Measurements from ENCODE around the gene GPSM1. TPM values are rescaled to one million over a fixed set of nuclear protein-coding genes. Genes with fewer than 3 reads are reported as not detected.
A peak's percentile ranks its signal among the peaks of the same experiment; 100 is the strongest.

Gene GPSM1
- total RNA-seq, 1 donor, result 2.6 TPM

DNA sequence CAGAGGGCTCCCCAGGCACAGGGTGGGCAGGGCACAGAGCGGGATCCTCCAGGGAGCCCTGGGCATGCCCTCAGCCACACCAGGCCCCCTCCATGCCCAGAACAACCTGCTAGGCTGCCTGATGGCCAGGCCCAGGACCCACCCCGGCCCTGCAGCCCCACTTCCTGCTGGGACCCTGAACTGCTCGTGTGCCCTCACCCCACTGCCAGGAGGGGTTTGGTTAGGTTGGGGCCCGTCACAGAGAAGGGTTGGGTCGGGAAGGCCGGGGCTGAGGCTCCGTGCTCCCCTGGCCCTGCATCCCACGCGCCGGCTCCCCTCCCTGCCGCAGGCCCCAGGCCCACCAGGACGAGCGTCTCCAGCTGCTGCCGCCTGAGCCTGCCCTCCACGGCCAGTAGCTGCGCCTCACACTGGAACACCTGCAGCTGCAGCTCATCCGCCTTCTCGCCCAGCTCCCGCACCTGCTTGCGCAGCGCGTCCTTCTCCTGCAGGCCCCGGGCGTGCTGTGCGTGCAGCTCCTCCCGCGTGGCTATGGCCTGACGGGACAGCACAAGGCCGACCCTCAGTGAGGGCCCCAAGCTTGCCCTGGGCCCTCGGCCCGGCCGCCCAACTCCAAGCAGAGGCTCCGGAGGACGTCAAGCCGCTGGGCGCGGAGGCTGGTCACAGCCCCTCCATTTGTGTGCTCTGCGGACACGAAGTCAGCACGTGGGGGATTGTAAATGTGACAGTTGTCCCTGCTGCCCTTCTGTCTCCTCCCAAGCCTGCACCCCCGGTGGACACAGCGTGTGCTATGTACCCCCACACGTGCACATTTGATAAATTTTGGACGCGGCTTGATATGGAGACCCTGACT lies 40.2 kb downstream of the GPSM1 start:
- H3K9me3 ChIP-seq (ENCODE audit: low read depth, low read length), result no peaks in the 10 kb centered on the region
- H3K4me3 ChIP-seq (ENCODE audit: low read length), result no peak overlapping the region
- H3K27me3 ChIP-seq (ENCODE audit: insufficient read depth, low read length), result no peaks in the 10 kb centered on the region
- H3K4me1 ChIP-seq (ENCODE audit: insufficient read depth, low read length), result peaks cover 42% of the 10 kb centered on the region

DNA sequence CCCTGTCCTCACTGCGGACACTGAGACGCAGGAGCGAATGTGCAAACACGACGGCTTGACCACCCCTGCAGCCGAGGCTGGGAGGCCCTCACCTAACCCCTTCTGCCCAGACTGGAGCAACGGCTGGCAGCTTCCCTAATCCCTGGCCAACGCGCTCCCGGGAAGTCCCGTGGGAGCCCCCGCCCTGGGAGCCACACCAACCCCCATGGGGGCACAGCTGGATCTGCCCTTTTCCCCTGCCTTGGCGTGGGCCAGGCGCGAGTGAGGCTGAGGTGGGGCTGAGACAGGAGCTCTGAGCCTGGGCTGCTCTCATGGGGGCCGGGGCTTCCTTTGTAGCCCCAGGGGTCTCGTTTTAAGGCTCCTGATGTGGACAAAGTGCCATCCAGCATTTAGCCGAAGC lies 40.9 kb downstream of the GPSM1 start:
- Histone ChIP-seq H3K4me1 (ENCODE audit: insufficient read depth, low read length) (peaks cover 38% of the 10 kb centered on the region), H3K27me3 (ENCODE audit: insufficient read depth, low read length) (no peaks in the 10 kb centered on the region), H3K4me3 (ENCODE audit: low read length) (no peak overlapping the region), H3K9me3 (ENCODE audit: low read depth, low read length) (no peaks in the 10 kb centered on the region)

DNA sequence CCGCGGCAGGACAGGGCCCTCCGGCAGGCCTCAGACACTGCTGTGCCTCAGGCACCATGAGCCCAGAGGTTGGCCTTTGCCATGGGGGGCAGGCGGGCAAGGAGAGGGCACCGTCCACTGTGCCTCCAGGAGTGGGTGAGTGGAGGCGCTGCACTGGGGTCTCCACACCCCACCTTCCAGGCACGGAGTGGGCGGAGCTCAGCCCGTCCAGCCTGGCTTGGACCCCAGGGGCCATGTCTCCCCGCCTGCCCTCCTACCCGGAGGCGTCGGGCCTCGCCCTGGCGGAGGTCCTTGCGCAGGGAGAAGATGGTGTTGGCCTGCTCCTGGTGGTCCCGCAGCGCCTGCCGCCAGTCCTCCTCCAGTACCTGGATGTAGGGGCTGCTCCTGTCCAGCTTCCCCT lies 42.7 kb downstream of the GPSM1 start:
- Histone ChIP-seq H3K4me3 (ENCODE audit: low read length) (no peak overlapping the region), H3K27me3 (ENCODE audit: insufficient read depth, low read length) (no peaks in the 10 kb centered on the region), H3K4me1 (ENCODE audit: insufficient read depth, low read length) (peaks cover 29% of the 10 kb centered on the region), H3K9me3 (ENCODE audit: low read depth, low read length) (no peaks in the 10 kb centered on the region)

DNA sequence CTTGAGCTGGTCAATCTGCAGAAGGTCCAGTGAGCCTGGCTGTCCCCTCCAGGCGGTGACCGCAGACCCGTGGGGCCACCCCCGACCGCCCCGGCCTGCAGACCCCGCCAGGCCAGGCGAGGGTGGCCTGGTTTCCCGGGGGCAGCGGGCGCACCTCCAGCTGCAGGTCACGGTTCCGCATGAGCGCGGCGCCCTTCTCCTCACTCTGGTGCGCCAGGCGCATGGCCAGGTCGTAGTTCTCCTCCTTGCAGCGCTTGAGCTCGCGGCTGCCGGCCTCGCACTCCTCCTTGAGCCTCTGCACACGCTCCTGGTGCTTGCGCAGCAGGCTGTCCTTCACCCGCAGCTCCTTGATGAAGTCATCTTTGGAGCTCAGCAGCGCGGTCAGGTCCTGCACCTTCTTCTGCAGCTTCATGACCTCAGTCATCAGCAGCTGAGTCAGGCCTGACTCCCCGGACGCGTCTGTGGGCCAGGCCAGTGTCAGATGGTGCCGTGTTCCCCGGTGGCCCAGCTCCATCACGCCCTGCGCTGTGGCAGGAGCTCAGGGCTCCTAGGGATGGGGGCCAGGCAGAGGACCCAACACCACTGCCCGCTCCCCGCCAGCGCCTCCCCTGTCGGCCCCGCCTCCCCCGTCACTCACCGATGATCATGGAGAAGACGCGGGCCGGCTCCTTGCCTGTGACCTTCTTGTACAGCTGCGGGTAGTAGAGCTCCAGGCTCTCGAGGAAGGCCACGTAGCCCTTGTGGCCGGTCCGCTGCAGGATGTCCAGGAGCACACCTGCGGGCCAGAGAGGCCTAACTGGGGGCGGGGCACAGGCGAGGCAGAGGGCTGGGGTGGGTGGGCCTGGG lies 43.6 kb downstream of the GPSM1 start:
- Histone ChIP-seq H3K27me3 (ENCODE audit: insufficient read depth, low read length) (no peaks in the 10 kb centered on the region), H3K4me1 (ENCODE audit: insufficient read depth, low read length) (peaks cover 20% of the 10 kb centered on the region), H3K9me3 (ENCODE audit: low read depth, low read length) (no peaks in the 10 kb centered on the region), H3K4me3 (ENCODE audit: low read length) (no peak overlapping the region)

DNA sequence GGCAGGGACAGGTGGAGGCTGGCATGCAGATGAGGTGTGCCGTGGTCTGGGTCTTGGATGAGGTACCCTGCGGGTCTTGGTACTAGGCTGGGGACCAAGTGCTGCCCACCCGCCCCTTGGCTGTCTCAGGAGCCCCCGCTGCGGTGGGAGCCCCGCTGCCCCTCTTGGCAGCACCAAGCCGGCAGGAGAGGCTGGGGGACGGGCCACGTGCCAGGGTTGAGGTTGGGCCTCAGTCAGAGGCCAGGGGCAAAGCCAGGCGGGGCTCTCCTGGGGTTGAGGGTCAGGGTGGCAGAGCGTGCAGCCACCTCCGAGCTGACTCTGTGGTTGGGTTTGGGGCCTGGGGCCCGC lies 44.2 kb downstream of the GPSM1 start:
- Histone ChIP-seq H3K27me3 (ENCODE audit: insufficient read depth, low read length) (no peaks in the 10 kb centered on the region), H3K4me1 (ENCODE audit: insufficient read depth, low read length) (peaks cover 15% of the 10 kb centered on the region), H3K9me3 (ENCODE audit: low read depth, low read length) (no peaks in the 10 kb centered on the region), H3K4me3 (ENCODE audit: low read length) (no peak overlapping the region)

DNA sequence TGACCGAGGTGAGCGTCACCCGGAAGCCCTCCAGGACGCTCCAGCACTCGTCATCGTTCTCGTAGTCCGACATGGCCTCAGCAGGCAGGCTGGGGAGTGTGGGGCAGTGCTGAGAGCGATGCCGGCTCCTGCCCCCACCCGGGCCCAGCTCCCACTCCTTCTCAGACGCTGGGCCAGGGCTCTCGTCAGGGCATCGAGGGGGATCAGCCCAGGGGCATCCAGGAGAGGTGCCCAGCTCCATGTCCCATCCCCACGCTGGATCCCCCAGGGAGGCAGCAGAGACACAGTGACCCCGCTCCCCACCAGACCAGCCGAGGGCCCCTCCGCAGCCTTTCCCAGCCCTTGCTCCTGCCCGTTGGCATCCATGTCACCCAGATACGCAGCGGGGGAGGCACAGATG lies 44.7 kb downstream of the GPSM1 start:
- Histone ChIP-seq H3K4me1 (ENCODE audit: insufficient read depth, low read length) (peaks cover 18% of the 10 kb centered on the region), H3K9me3 (ENCODE audit: low read depth, low read length) (no peaks in the 10 kb centered on the region), H3K4me3 (ENCODE audit: low read length) (peak overlapping the region; percentile 41), H3K27me3 (ENCODE audit: insufficient read depth, low read length) (no peaks in the 10 kb centered on the region)

DNA sequence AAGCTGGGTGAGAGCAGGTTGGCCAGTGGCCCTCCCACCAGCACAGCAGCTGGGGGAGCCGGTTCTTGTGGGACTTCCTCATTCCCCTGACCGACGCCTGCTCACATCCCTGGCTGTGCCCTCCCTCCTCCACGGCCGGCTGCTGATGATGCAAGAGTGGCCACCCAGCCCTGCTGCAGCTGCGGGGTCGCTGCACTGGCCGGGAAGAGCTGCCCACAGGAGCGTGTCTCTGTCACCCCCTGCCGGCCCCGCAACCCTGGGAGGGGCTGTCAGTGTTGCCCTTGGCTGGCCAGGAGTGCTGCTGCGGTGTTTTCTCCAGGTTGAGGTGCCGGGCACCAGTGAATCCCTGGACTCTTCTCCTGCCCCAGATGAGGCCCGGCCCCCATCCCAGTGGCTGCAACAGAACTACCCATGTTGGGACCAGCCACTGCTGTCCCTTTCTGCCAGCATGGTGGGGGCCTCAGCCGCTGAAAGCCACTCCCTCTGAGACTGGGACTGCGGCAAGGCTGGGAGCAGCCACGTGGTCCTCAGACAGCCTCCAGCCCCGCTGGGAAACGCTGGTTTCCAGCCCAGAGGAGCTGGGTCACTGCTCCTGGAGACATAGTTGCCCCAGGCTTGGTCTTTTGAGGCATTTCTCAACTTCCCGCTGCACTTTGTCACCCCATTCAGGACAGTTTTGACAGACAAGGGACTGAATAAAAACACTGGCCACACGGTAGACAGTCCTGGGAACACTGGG lies 45.4 kb downstream of the GPSM1 start:
- peaks cover 23% of the 10 kb centered on the region for H3K4me1 ChIP-seq (ENCODE audit: insufficient read depth, low read length)
- no peaks in the 10 kb centered on the region for H3K9me3 ChIP-seq (ENCODE audit: low read depth, low read length)
- H3K27me3 ChIP-seq (ENCODE audit: insufficient read depth, low read length), result no peaks in the 10 kb centered on the region
- H3K4me3 ChIP-seq (ENCODE audit: low read length), result peak overlapping the region; percentile 41

DNA sequence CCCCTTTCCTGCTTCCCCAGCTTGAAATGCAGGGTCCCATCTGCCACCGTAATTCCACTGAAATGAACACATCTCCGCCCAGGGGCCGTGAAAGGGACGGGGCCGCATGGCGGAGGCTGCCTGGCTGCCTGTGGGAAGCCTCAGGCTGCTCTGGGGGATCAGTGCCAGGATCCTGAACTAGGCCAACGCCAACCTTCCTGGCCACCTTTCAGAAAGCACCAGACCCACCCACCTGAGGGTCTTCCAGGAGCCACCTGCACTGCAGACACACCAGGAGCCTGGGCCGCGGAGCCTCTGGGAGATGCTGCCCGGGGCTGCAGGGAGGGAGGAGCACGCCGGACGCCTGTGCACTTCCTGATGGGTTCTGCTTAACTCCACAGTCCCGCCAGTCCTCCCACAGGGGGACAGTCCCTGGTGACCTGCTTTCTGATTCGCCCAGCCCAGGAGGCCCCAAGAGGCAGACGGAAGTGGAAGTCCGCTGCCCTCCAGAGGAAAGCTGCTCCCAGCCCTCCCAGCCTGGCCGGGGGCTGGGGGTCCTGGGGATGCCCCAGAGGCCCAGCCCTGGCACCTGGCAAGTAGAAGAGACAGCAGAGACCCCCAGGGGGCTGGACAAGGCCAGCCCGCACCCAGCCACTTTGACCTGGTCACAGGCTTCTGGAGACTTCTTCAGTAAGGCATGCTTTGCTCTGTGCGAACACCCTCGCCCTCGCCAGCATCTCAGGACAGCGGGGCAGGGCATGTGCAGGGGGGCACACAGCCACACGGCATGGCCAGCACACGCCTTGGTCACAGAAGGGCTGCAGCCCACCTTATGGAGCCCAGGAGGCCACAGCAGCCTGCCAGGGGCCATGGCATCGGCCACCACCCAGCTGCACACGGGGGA lies 46.2 kb downstream of the GPSM1 start, which contains the start of gene CARD9:
Gene CARD9 (minus strand): TSS at position 370 of the 883 bp plus-strand sequence. CDS start 1,591 bp downstream, outside the sequence.
- no peaks in the 10 kb centered on the region for H3K27me3 ChIP-seq (ENCODE audit: insufficient read depth, low read length)
- H3K4me1 ChIP-seq (ENCODE audit: insufficient read depth, low read length), result peaks cover 23% of the 10 kb centered on the region
- H3K9me3 ChIP-seq (ENCODE audit: low read depth, low read length), result no peaks in the 10 kb centered on the region
- peak within 1 kb of the TSS; percentile 41 for H3K4me3 ChIP-seq (ENCODE audit: low read length)

DNA sequence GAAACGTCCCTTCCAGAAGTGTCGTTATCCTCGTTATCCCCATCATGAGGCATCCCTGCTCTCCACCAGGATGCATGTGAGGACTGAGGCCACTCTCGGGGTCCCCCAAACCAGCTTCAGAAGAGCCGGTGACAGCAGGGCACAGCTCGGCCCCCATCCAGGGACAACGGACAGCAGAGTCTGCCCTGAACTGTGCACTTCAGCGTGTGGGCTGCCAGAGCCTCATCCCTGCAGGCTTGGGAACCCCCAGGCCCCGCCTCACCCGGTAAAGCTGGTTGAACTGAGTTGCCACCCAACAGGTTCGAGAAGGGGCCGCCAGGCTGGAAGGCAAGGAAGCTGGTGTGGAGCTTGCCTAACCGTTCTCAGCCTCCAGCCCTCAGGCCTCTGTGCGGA lies 46.8 kb downstream of the GPSM1 start:
- Histone ChIP-seq H3K4me3 (ENCODE audit: low read length) (no peak overlapping the region), H3K27me3 (ENCODE audit: insufficient read depth, low read length) (no peaks in the 10 kb centered on the region), H3K4me1 (ENCODE audit: insufficient read depth, low read length) (peaks cover 23% of the 10 kb centered on the region), H3K9me3 (ENCODE audit: low read depth, low read length) (no peaks in the 10 kb centered on the region)

DNA sequence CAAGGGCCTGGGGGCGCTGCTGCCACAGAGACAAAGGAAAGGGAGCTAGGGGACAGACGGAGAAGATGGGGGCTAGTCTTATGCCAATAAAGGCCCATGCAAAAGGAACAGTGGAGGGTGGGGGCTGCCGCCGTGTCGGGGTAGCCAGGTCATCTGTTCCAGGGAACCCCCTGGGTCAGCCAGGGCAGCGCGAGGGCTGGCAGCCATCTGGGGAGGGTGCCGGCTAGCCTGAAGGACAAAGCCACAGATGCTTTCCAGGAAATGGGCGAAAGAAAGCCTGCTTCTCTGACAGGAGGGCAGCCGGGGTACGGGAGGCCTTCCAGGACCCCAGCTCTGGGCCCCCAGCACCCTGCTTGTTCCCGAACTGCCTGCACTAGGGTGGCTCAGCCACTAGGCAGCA lies 47.8 kb downstream of the GPSM1 start:
- H3K27me3 ChIP-seq (ENCODE audit: insufficient read depth, low read length), result no peaks in the 10 kb centered on the region
- peaks cover 23% of the 10 kb centered on the region for H3K4me1 ChIP-seq (ENCODE audit: insufficient read depth, low read length)
- no peaks in the 10 kb centered on the region for H3K9me3 ChIP-seq (ENCODE audit: low read depth, low read length)
- no peak overlapping the region for H3K4me3 ChIP-seq (ENCODE audit: low read length)

DNA sequence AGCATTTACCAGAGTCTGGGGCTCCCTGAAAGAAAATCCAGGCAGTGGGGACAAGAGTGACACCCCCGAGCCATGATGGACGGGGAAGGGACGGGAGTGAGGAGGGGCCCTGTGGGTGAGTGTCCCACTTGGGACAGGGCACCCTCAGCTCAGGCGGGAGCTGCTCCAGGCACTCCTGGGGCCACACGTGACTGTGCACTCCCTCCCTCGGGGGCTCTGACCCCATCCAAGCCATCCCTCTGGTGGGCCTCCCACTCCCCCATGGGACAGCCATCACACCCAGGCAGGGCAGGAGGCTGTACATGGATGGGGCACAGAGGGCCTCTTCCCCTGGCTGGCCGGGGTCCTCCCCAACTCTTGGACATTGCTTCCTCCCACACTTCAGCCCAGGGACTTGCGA lies 49.1 kb downstream of the GPSM1 start:
- Histone ChIP-seq H3K27me3 (ENCODE audit: insufficient read depth, low read length) (no peaks in the 10 kb centered on the region), H3K9me3 (ENCODE audit: low read depth, low read length) (no peaks in the 10 kb centered on the region), H3K4me1 (ENCODE audit: insufficient read depth, low read length) (peaks cover 23% of the 10 kb centered on the region), H3K4me3 (ENCODE audit: low read length) (no peak overlapping the region)

DNA sequence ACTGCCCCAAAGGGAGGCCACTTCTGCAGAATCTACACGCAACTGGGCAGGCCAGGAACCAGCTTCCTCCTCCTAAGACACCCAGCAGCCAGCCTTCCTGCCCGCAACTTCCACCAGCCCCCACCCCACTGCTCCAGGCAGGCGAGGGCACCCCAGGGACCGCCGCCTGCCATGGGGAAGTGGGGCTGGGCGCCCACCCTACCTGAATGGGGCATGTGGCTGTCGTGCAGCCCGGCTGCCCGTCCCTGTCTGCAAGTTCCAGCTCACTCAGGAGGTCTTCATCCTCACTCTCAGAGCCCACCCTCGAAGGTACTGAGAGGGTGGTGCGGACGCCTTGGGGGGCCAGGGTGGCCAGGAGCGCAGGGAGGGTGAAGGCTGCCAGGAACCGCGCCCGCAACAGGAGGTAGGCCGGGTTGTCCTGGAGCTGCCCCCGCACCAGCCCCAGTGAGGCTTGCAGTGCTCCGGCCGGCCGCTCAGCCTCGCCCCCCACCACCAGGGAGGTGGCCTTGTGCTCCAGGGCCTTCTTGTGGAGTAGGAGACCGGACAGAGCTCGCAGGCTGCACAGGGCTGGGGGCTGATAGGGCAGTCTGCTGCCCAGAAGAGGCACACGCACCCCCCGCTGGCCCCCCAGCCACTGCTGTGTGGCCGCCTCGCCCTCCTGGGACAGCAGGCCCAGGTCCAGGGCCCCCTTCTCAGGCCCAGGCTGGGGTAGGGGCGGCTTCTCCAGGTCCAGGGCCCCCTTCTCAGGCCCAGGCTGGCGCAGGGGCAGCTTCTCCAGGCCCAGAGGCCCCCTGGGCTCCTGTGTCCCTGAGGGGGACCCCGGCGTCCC lies 50.2 kb downstream of the GPSM1 start:
- no peaks in the 10 kb centered on the region for H3K27me3 ChIP-seq (ENCODE audit: insufficient read depth, low read length)
- no peak overlapping the region for H3K4me3 ChIP-seq (ENCODE audit: low read length)
- H3K9me3 ChIP-seq (ENCODE audit: low read depth, low read length), result no peaks in the 10 kb centered on the region
- H3K4me1 ChIP-seq (ENCODE audit: insufficient read depth, low read length), result peaks cover 16% of the 10 kb centered on the region

DNA sequence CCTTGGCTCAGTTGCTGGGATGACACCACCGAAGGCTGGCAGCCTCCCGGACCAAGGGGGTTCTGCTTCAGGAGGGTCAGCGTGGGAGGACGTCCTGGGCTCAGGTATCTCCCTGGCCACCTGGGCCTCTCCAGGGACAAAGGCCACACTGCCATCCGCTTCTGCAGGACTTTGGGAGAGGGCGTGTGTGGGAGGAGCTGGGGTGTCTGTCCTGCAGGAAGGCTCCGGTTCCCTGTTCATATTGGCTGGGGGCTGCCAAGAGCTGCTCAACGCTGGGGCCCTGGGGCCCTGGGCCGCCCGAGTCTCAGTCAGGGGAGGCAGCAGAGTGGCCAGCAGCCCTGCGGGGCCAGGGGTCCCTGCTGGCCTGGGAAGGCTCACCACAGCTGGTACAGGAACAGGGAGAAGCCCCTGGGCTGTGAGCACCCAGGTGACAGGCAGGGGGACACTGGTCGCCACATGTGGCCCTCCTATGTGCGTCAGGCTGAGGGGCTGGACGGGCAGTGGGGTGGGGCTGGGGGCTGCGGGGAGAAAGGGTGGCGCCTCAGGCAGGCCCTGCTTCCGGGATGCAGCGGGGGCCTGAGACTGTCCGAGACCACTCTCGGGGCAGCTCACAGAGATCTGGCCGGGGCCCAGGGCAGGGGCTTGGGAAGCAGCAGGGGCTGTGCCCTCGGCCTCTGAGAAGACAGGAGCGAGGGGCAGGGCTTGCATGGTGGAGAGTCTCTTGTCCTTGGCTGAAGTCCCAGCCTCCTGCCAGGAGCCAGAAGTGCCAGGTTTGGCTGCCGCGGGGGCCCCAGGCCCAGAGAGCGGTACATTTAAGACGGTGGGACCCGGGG lies 51.0 kb downstream of the GPSM1 start:
- Histone ChIP-seq H3K27me3 (ENCODE audit: insufficient read depth, low read length) (no peaks in the 10 kb centered on the region), H3K4me1 (ENCODE audit: insufficient read depth, low read length) (peaks cover 16% of the 10 kb centered on the region), H3K9me3 (ENCODE audit: low read depth, low read length) (no peaks in the 10 kb centered on the region), H3K4me3 (ENCODE audit: low read length) (no peak overlapping the region)
